Midbrain (tissue), 1 donor: Measurements from ENCODE around the gene TAS2R46.
A peak's percentile ranks its signal among the peaks of the same experiment; 100 is the strongest.
"Not testable (repeated sequence)": the region's sequence is repeated elsewhere in the genome, so short reads cannot be mapped to it uniquely, and the experiment has no call there.

ENCODE experiments used
- DNase-seq: peaks from one replicate; lab custom pipeline; 2025; lab: John Stamatoyannopoulos, UW

The TAS2R46 gene

DNA sequence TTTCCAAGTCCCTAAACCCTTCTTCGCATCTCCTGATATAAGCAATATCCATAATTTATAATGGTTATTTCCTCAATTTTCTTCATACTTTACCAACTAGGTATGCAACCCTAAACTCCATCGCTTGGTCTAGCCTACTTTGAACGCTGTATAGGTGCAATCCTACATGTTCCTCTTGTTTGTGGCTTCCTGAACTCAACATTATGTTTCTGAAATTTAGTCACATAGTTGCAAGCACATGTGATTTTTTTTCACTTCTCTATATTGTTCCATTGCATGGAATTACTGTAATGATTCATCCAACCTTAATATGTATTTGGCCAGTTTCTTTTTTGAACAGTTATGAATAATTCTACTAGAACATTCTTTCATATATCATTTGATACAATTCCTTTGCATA lies 28.1 kb downstream of the TAS2R46 start:
- DNase-seq = not testable (repeated sequence)

DNA sequence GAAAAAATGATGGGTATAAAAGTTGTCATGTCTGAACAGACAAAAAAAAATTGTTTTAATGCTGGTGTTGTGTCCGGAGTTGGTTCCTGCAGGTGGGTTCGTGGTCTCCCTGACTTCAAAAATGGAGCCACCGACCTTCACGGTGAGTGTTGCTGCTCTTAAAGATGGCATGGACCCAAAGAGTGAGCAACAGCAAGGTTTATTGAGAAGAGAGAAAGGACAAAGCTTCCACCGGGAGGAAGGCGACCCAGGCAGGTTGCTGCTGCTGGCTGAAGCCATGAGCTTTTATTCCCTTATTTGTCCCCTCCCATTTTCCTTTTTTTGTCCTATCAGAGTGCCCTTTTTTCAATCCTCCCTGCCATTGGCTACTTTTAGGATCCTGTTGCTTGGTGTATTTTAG lies 30.8 kb downstream of the TAS2R46 start, which contains the start of gene TAS2R31:
TAS2R31 (minus strand) TSS at position 101 of the 400 bp plus-strand sequence; CDS start at position 29, 72 bp downstream.
- no peak for DNase-seq

DNA sequence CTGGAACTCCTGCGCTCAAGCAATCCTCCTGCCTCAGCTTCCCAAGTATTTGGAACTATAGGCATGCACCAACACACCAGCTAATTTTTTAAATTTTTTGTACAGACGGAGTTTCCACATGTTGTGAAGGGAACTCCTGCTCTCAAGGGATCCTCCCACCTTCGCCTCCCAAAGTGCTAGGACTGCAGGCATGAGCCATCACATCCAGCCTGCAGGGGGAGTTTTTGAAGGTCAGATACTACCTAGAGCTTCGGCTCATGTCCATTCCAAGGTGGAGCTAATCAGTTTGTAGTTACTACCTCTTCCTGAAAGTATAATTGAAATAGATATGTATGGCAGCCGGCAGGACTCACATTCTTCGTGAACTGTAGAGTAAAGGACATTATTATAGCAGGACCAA lies 36.0 kb downstream of the TAS2R46 start:
- no peak for DNase-seq

DNA sequence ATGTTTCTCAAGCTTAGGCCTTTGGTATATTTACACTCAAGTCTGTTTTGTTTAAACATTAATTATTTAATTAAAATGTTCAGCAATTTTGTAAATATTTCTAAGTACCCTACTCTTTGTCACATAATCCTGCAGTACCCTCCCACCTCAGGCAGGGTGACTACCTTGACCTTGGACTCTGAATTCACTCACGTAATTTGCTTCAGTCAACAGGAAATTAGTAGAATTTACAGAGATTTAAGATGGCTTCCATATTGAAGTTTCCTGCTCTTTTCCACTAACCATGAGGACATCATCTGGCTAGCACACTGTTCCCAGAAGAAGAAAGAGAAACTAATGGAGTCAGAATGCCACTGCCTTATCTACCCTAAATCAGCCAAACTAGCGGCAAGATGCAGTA lies 38.7 kb downstream of the TAS2R46 start:
- DNase-seq = no peak

DNA sequence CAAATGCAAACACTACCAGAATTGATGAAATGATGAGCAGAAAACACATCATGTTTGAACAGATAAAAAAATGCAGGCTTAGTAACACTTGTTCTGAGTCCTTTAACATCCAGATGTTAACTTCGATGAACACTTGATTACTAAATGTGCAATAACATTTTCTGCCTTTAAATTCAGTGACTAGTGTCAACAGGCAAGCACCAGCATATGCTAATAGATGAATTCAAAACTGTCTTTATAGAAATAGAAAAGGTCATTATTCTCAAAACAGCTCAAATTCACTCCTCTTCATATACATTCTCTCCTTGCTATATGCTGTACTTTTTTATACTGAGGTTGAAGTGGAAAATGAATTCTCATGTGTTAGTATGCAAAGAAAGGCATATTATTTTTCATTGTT lies 39.6 kb downstream of the TAS2R46 start, which contains the start of gene TAS2R19:
TAS2R19 (minus strand) TSS at position 101 of the 400 bp plus-strand sequence; CDS start at position 52, 49 bp downstream.
- DNase-seq = no peak

DNA sequence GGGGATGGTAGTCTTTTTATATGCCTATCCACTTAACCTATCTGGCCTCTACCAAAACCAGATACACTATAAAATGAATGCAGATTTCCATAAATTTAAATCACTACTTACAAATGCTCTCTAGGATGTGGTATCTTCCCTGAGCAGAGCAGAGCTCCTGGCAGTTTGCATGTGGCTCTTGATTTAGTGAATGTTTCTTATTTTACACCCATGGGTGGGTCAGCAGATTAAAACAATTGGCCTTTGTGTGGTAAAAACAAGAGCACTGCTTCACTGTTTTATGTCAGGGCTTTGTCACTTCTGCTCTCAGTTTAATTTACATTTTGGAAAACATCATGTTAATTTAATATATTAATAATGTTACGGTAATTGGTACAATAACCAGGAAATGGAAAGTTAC lies 45.2 kb downstream of the TAS2R46 start:
- DNase-seq = peak; percentile 72

DNA sequence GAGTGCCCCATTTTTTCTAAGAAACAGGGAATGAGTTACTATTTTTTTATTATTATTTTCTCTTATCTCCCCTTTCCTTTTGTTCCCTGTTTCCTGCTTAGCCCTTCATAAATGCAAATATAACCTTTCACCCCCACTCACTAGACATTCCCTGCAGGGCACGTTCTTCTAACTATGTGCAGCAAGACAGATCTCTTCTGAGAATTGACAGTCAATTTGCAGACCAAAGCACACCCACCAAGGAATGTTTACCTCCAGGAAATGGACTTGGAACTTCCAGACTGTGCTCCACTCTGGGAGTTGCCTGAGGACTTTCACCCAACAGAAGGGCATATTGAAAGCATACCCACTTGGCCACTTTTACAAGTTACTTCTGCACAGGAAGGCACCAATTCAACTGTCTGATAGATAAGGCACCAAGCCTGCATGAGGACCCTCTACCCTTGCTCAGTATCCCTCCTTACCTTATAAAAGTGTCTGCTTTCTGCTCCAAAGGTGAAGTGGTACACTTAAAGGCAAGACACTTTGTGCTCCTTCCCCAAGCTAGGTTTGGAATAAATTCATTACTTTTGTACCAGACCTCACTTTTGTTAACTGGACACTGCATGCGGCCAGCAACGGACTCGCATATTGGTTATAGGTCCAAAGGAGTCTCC lies 46.2 kb downstream of the TAS2R46 start:
- no peak for DNase-seq

DNA sequence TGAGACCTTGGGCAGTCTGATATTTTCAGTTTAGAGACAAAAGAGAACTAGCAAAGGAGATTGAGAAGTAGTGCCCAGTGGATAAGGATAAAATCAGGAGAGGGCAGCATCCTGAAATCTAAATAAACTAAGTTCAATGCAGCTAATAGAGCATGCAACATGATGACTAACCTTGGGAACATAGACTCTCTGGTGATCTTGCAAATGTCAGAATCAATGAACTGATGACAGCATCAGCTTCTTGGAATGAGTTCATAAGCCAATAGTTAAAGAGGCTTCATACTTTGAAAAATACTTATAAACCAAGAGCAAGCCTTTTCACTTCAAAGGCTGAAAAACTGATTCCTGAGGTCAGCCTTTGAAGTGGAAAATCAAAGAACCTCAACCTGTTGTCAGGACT lies 47.9 kb downstream of the TAS2R46 start:
- DNase-seq = no peak
